HFF-Myc (cell line): ENCODE measurements around the gene DOCK4.
A peak's percentile ranks its signal among the peaks of the same experiment; 100 is the strongest.
"Not testable (repeated sequence)": the region's sequence is repeated elsewhere in the genome, so short reads cannot be mapped to it uniquely, and the experiment has no call there.

Experiments used
- DNase-seq: peaks from one replicate; pipeline ENCODE4 v3.0.0-alpha.2; 2011; ENCODE audit warnings: low read depth; ENCODE audit errors: extremely low read depth
- H3K4me3 ChIP-seq: replicated peaks from 2 replicates; pipeline ENCODE4 v1.5.1; 2011; ENCODE audit warnings: low read depth, mild to moderate bottlenecking, control low read depth, low read length
- CTCF ChIP-seq: IDR thresholded peaks from 2 replicates; pipeline ENCODE4 v1.5.1; 2012; ENCODE audit warnings: mild to moderate bottlenecking, low read depth, low read length, control low read depth; ENCODE audit errors: missing control alignments

DOCK4 gene

GRCh38 chr7:112206238-112206990, at the start of gene DOCK4, which contains the start of gene ZNF277:
TSS of gene DOCK4 (minus strand) at chr7:112206399. CDS start at chr7:112206138, 261 bp downstream.
TSS of gene ZNF277 (plus strand) at chr7:112206695. CDS start at chr7:112206717, 22 bp downstream.
- no peak for TF ChIP-seq CTCF
- DNase-seq: peak; percentile 98
- H3K4me3 ChIP-seq: peak within 1 kb of the TSS; percentile 92

- H3K4me3 ChIP-seq: no peak overlapping the region
- no peak for TF ChIP-seq CTCF
Measured at GRCh38 chr7:112255388-112255720, 49.2 kb upstream of the DOCK4 start.

GRCh38 chr7:112254709-112255387, 48.6 kb upstream of the DOCK4 start:
- no peak for DNase-seq
- no peak overlapping the region for H3K4me3 ChIP-seq
- no peak for TF ChIP-seq CTCF

More at GRCh38 chr7:112255388-112255720, 49.2 kb upstream of the DOCK4 start:
- DNase-seq: no peak

DNA sequence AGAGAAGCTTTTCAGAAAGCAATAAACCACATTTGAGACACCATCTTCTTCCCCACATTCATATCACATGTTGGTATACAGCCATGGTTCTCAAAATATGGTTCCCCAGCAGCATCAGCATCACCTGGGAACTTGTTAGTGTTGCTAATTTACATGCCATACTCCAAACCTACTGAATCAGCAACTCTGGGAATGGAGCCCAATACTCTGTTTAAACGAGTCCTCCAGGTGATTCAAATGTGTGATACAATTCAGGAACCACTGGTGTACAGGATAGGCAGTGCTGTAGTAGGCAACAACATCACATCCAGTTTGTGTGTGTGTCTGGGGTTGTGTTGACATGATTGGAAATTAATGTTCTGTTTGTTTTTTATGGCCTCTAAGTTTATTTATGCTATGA, 48.0 kb upstream of the DOCK4 start:
- no peak for TF ChIP-seq CTCF
- H3K4me3 ChIP-seq: no peak overlapping the region
- DNase-seq: no peak

DNA sequence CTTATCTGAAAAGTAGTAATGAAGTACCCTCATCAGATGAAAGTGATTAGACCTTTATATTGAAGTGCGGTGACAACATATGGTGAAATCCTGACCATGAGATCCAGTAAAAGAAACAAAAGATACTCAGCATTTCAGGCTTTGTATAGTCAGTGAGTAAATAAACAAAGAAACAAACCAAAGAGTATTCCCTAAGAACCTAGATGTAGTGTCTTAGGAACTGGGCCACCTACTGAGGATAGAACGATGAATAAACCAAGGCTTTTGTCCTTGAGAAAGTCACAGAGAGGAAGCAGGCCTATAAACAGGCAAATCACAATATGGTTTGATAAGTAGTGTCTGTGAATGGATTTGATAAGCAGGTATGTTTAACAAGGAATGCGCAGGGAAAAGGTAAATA, 46.5 kb upstream of the DOCK4 start:
- TF ChIP-seq CTCF: no peak
- no peak for DNase-seq
- no peak overlapping the region for H3K4me3 ChIP-seq

- no peak for DNase-seq
- TF ChIP-seq CTCF: no peak
- no peak overlapping the region for H3K4me3 ChIP-seq
Measured at GRCh38 chr7:112252141-112252540, 45.9 kb upstream of the DOCK4 start.

DNA sequence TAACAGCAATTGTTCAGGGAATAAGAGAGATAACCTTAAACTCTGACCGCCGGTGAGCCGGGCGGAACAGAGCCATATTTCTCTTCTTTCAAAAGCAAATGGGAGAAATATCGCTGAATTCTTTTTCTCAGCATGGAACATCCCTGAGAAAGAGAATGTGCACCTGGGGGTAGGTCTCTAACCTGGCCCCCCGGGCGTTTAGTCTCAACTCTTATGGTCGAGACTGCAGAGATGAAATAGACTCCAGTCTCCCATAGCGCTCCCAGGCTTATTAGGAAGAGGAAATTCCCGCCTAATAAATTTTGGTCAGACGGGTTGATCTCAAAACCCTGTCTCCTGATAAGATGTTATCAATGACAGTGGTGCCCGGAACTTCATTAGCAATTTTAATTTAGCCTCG, 43.8 kb upstream of the DOCK4 start:
- not testable (repeated sequence) for H3K4me3 ChIP-seq

More for the DNA sequence above, 43.8 kb upstream of the DOCK4 start:
- DNase-seq: not testable (repeated sequence)
